WI38 (cell line): ENCODE measurements around the gene LYVE1.

Source experiments
- H3K4me3 ChIP-seq: 2 replicates; pipeline ENCODE4 v1.5.1; 2011; ENCODE audit warnings: low read depth, mild to moderate bottlenecking, control low read depth, low read length
- CTCF ChIP-seq: IDR thresholded peaks from 2 replicates; pipeline ENCODE4 v1.5.1; 2012; ENCODE audit warnings: low read depth, mild to moderate bottlenecking, control low read depth, low read length

Gene LYVE1

GRCh38 chr11:10606536-10607208 lies 38.2 kb upstream of the LYVE1 start:
- no peak for TF ChIP-seq CTCF
- H3K4me3 ChIP-seq: no peak overlapping the region

- no peak for TF ChIP-seq CTCF
- H3K4me3 ChIP-seq: no peak overlapping the region
Observed at GRCh38 chr11:10605941-10606381, 37.5 kb upstream of the LYVE1 start.

GRCh38 chr11:10604798-10605197 lies 36.3 kb upstream of the LYVE1 start:
- TF ChIP-seq CTCF: no peak
- H3K4me3 ChIP-seq: no peak overlapping the region

GRCh38 chr11:10604340-10604748 lies 35.9 kb upstream of the LYVE1 start:
- TF ChIP-seq CTCF: no peak
- H3K4me3 ChIP-seq: no peak overlapping the region

- no peak overlapping the region for H3K4me3 ChIP-seq
- TF ChIP-seq CTCF: no peak
Observed at GRCh38 chr11:10603721-10604297, 35.3 kb upstream of the LYVE1 start.

GRCh38 chr11:10602945-10603344 lies 34.5 kb upstream of the LYVE1 start:
- no peak overlapping the region for H3K4me3 ChIP-seq
- no peak for TF ChIP-seq CTCF

- TF ChIP-seq CTCF: no peak
- no peak overlapping the region for H3K4me3 ChIP-seq
Observed at GRCh38 chr11:10602366-10602765, 33.9 kb upstream of the LYVE1 start.
